HS-5 (cell line): ENCODE results near the gene WDR37.
"Not testable (repeated sequence)": the region's sequence is repeated elsewhere in the genome, so short reads cannot be mapped to it uniquely, and the experiment has no call there.

ENCODE experiments used
- DNase-seq: peaks from one replicate; pipeline ENCODE4 v3.0.0-alpha.2; 2012; ENCODE audit warnings: low read depth

Gene WDR37

GRCh38 chr10:1153251-1153763 lies 97.1 kb downstream of the WDR37 start:
- no peak for DNase-seq

- DNase-seq = no peak
These were observed 97.7 kb downstream of the WDR37 start for GRCh38 chr10:1153805-1154351.

GRCh38 chr10:1154531-1155295 lies 98.5 kb downstream of the WDR37 start:
- DNase-seq = no peak

- no peak for DNase-seq
These were observed 99.8 kb downstream of the WDR37 start for GRCh38 chr10:1155791-1156615.

- no peak for DNase-seq
These were observed 100.4 kb downstream of the WDR37 start for GRCh38 chr10:1156616-1156886.

GRCh38 chr10:1156921-1157614 lies 100.9 kb downstream of the WDR37 start:
- no peak for DNase-seq

GRCh38 chr10:1157615-1157933 lies 101.4 kb downstream of the WDR37 start:
- no peak for DNase-seq

GRCh38 chr10:1158066-1158465 lies 101.9 kb downstream of the WDR37 start:
- DNase-seq = no peak

GRCh38 chr10:1158536-1158935 lies 102.4 kb downstream of the WDR37 start:
- not testable (repeated sequence) for DNase-seq

GRCh38 chr10:1159131-1160061 lies 103.2 kb downstream of the WDR37 start:
- DNase-seq = no peak

GRCh38 chr10:1160561-1161314 lies 104.6 kb downstream of the WDR37 start:
- no peak for DNase-seq

GRCh38 chr10:1161315-1161673 lies 105.1 kb downstream of the WDR37 start:
- not testable (repeated sequence) for DNase-seq

- no peak for DNase-seq
These were observed 106.5 kb downstream of the WDR37 start for GRCh38 chr10:1162481-1163203.

GRCh38 chr10:1163204-1163660 lies 107.0 kb downstream of the WDR37 start:
- no peak for DNase-seq

GRCh38 chr10:1163831-1164230 lies 107.6 kb downstream of the WDR37 start:
- DNase-seq = no peak

GRCh38 chr10:1166101-1166827 lies 110.1 kb downstream of the WDR37 start:
- DNase-seq = no peak

- DNase-seq = no peak
These were observed 110.7 kb downstream of the WDR37 start for GRCh38 chr10:1166828-1167275.

GRCh38 chr10:1168763-1169162 lies 112.6 kb downstream of the WDR37 start:
- DNase-seq = no peak

- no peak for DNase-seq
These were observed 113.2 kb downstream of the WDR37 start for GRCh38 chr10:1169186-1169885.
